ENCODE data around the gene SYNGR2. TPM values are rescaled to one million over a fixed set of nuclear protein-coding genes. Genes with fewer than 3 reads are reported as not detected.

The SYNGR2 gene
- total RNA-seq, 1 donor from 2014 or later = 85.7 TPM

- no peak for DNase-seq (ENCODE audit: low read depth)
- TF ChIP-seq, protein P1, sequence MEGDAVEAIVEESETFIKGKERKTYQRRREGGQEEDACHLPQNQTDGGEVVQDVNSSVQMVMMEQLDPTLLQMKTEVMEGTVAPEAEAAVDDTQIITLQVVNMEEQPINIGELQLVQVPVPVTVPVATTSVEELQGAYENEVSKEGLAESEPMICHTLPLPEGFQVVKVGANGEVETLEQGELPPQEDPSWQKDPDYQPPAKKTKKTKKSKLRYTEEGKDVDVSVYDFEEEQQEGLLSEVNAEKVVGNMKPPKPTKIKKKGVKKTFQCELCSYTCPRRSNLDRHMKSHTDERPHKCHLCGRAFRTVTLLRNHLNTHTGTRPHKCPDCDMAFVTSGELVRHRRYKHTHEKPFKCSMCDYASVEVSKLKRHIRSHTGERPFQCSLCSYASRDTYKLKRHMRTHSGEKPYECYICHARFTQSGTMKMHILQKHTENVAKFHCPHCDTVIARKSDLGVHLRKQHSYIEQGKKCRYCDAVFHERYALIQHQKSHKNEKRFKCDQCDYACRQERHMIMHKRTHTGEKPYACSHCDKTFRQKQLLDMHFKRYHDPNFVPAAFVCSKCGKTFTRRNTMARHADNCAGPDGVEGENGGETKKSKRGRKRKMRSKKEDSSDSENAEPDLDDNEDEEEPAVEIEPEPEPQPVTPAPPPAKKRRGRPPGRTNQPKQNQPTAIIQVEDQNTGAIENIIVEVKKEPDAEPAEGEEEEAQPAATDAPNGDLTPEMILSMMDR (IDR thresholded peaks at IDR 0.05; ENCODE audit: insufficient read depth, low read length, poor library complexity, severe bottlenecking) = no peak
- Histone ChIP-seq H3K4me3 (ENCODE audit: low read depth, low read length) (no peak overlapping the region), H3K27me3 (ENCODE audit: control insufficient read depth, insufficient read depth, low read length) (no peaks in the 10 kb centered on the region), H3K36me3 (ENCODE audit: control insufficient read depth, insufficient read depth, low read length) (peaks cover 2% of the 10 kb centered on the region)
Measured at GRCh38 chr17:78173097-78173715, 4.8 kb downstream of the SYNGR2 start.

DNA sequence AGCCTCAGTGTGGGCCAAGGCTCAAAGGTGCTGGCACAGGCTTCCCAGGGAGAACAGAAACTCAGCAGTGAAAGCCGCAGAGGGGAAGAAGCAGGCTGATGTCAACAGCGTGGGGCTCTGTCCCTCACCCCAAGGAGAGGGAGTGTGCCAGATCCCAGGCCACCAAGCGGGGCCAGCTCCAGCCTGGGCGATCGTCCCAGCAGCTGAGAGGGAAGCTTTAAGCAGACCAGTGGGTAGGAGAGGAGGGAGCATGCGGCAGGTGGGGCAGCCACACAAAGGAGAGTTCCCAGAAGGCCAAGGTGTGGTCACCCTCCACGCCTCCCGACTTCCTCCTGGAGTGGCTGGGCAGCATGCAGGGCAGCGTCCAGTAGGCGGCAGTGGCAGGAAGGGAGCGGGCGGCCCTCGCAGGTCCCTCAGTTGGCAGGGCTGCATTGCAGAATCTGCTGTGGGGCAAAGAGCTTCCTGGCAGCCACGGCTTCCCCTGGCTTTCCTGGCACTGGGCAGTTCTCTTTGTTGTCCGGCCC lies 6.0 kb downstream of the SYNGR2 start:
- Histone ChIP-seq H3K4me3 (ENCODE audit: low read depth, low read length) (no peak overlapping the region), H3K36me3 (ENCODE audit: control insufficient read depth, insufficient read depth, low read length) (peaks cover 2% of the 10 kb centered on the region), H3K27me3 (ENCODE audit: control insufficient read depth, insufficient read depth, low read length) (no peaks in the 10 kb centered on the region)
- no peak for DNase-seq (ENCODE audit: low read depth)
- TF ChIP-seq, protein P1 (IDR thresholded peaks at IDR 0.05; ENCODE audit: insufficient read depth, low read length, poor library complexity, severe bottlenecking) = peak; percentile 21

DNA sequence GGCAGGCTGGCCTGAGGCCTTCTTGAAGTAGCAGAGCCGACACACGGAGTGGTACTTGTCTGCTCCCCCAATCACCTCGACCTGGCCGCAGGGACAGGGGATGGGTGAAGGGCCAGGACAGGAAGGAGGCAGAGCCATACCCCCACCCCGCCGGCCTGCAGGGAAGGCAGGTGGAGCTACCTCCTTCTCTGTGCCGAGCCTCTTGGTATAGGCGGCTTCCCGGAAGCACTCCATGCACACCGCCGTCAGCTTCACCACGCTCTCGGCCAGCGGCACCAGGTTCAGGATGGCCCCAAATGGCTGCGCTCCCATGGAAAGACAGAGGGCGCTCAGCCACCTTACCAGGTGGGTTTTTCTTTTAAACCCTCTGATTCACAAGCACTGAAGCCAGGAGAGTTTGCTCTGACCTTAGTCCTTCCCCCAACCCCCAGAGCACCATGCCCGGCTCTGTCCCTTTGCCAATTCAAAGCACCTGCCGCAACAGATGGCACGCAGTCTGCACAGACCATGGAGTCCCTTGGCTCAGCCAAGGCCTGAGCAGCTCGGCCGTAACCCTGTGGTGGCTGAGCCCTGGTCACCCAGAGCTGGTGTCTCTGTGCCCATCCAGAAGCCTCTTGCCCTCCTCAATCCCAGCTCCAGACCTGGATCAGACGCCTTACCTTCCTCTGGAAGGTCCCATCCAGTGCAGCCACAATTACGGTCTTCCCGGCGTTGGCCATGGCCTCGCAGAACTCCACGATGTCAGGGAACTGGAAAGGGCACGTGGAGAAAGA lies 6.7 kb downstream of the SYNGR2 start:
- no peak overlapping the region for H3K4me3 ChIP-seq (ENCODE audit: low read depth, low read length)
- no peak for DNase-seq (ENCODE audit: low read depth)
- H3K36me3 ChIP-seq (ENCODE audit: control insufficient read depth, insufficient read depth, low read length) = peaks cover 2% of the 10 kb centered on the region
- no peaks in the 10 kb centered on the region for H3K27me3 ChIP-seq (ENCODE audit: control insufficient read depth, insufficient read depth, low read length)
- TF ChIP-seq, protein P1 (IDR thresholded peaks at IDR 0.05; ENCODE audit: insufficient read depth, low read length, poor library complexity, severe bottlenecking) = peak; percentile 13

- DNase-seq (ENCODE audit: low read depth) = no peak
- TF ChIP-seq, protein P1 (IDR thresholded peaks at IDR 0.05; ENCODE audit: insufficient read depth, low read length, poor library complexity, severe bottlenecking) = no peak
- Histone ChIP-seq H3K27me3 (ENCODE audit: control insufficient read depth, insufficient read depth, low read length) (no peaks in the 10 kb centered on the region), H3K4me3 (ENCODE audit: low read depth, low read length) (no peak overlapping the region), H3K36me3 (ENCODE audit: control insufficient read depth, insufficient read depth, low read length) (peaks cover 2% of the 10 kb centered on the region)
Measured at GRCh38 chr17:78175643-78175981, 7.2 kb downstream of the SYNGR2 start.

DNA sequence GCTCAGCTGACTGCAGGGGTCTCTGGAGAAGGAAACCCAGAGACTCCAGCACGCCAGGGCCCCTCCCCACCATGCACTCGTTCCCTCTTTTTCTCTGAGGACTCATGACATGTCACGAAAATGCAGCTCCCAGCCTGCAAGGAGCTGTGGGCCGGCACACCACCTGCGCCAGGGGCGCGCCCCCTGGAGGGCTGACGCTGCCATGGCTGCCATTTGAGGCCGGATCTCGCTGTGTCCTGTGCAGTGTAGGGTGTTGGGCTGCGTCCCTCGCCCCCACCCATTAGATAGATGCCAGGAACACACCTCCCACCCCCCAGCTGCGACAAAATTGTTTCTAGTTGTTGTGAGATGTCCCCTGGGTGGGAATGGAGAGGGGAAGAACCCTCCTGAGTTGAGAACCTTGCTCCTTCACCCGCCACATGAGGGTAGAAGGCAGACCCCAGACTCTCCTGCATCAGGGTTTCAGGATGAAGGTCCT lies 8.2 kb downstream of the SYNGR2 start:
- TF ChIP-seq, protein P1 (IDR thresholded peaks at IDR 0.05; ENCODE audit: insufficient read depth, low read length, poor library complexity, severe bottlenecking) = peak; percentile 94
- no peak for DNase-seq (ENCODE audit: low read depth)
- Histone ChIP-seq H3K4me3 (ENCODE audit: low read depth, low read length) (no peak overlapping the region), H3K36me3 (ENCODE audit: control insufficient read depth, insufficient read depth, low read length) (peaks cover 2% of the 10 kb centered on the region), H3K27me3 (ENCODE audit: control insufficient read depth, insufficient read depth, low read length) (no peaks in the 10 kb centered on the region)
